NCI-H2107 treated with DMSO at 0.1 percent for 48 hours (cell line): ENCODE measurements around the gene PKN3.
"Not testable (repeated sequence)": the region's sequence is repeated elsewhere in the genome, so short reads cannot be mapped to it uniquely, and the experiment has no call there.

Experiments
- DNase-seq: peaks from one replicate; lab custom pipeline; 2025; ENCODE audit not compliant: unreplicated experiment; lab: John Stamatoyannopoulos, UW

Gene PKN3

GRCh38 chr9:128690684-128691034 is 11.6 kb upstream of the PKN3 start:
- no peak for DNase-seq

- not testable (repeated sequence) for DNase-seq
Measured at GRCh38 chr9:128693738-128694137, 8.6 kb upstream of the PKN3 start.

GRCh38 chr9:128694344-128694743 is 8.0 kb upstream of the PKN3 start:
- DNase-seq, result no peak

GRCh38 chr9:128696923-128697707 is 5.2 kb upstream of the PKN3 start:
- no peak for DNase-seq

- not testable (repeated sequence) for DNase-seq
Measured at GRCh38 chr9:128699096-128699795, 3.1 kb upstream of the PKN3 start.

DNA sequence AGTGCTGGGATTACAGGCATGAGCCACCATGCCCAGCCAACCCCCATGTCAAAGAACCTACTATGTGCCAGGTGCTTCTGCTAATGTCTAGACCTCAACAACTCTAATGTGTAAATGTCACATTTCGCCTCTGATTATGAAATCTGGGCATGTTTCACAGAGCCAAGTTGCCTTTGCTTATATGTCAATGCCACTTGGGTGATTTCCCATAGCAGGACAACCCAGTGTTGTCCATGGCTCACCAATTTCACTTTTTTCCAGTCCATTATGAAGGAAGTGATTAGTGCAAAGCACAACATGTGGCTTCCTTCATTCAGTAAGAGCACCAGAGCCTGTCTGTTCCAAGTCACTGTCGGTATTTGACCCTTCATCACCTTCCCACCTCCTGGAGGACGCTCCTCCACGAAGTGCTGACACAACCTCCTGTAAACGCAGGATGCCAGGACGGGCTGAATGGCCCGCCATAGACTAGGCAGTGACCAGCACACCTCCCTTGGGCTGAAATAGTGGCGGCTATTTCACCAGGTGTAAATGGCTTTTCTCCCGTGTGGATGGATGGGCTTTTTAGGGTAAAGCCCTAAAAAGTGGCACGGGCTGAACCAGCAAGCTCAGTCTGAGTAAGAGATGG is 962 bp upstream of the PKN3 start:
- DNase-seq, result no peak

DNA sequence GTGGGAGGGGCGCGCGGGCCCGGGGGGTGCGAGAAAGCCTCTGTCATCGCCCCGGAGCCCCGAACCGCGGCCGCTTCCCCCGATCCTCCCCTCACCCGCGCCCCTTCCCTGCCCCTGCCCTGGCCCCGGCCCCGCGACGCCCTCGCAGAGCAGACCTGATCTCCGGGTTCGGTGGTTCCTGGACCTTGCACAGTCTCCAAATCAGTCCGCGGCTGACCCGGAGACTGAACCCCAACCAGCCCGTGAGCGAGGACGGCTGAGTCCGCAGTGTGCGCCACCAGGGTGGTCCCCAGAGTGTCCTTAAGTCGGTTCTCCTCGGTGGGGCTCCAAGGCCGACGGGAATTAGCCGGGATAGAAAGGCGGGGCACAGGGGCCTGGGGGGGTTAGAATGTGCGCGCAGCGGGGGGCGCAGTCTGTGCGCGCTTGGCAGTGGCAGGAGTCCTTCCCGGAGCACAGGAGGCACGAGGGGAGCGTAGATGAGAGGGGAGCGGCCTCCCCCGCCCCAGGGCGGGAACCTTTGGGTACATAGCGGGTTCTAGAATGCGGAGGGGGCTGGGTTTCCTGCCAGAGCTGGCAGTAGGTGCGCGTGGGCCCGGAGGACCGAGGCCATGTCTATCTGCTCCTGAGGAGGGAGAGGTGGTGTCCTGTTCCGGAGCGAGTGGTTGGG is 779 bp downstream of the PKN3 start:
- no peak for DNase-seq

- no peak for DNase-seq
Measured at GRCh38 chr9:128703616-128704355, 1.5 kb downstream of the PKN3 start.

GRCh38 chr9:128704356-128704670 is 2.0 kb downstream of the PKN3 start:
- DNase-seq, result no peak

GRCh38 chr9:128705051-128705965 is 3.0 kb downstream of the PKN3 start:
- DNase-seq, result no peak

DNA sequence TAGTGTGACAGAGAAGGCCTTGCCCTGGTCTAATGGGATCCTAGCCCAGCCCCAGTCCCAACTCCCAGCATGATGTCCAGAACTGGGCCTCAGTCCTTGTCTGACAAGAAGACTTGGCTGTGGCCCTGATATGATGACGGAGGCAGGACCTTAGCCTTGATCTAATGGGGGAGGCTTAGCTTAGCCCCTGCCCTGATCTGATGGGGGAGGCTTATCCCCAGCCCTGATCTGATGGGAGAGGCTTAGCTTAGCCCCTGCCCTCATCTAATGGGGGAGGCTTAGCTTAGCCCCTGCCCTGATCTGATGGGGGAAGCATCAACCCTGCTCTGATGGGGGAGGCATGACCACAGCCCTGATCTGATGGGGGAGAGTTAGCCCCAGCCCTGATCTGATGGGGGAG is 3.7 kb downstream of the PKN3 start:
- no peak for DNase-seq

DNA sequence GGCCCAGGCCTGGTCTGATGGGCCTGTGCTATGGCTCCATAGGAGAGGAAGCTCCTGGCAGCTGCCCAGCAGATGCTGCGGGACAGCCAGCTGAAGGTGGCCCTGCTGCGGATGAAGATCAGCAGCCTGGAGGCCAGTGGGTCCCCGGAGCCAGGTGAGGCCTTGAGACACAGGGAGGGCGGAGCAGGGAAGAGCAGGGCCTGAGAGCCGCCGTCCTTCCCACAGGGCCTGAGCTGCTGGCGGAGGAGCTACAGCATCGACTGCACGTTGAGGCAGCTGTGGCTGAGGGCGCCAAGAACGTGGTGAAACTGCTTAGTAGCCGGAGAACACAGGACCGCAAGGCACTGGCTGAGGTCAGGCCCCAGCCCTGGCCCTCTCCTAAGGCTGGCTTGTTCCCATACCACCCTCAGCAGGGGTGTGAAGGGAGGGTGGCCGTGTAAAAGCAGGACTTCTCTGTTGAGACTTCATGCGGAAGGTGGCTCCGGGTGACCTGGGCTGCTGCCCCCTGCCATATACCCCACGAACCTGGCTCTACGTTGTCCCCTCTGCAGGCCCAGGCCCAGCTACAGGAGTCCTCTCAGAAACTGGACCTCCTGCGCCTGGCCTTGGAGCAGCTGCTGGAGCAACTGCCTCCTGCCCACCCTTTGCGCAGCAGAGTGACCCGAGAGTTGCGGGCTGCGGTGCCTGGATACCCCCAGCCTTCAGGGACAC is 4.5 kb downstream of the PKN3 start:
- no peak for DNase-seq

DNA sequence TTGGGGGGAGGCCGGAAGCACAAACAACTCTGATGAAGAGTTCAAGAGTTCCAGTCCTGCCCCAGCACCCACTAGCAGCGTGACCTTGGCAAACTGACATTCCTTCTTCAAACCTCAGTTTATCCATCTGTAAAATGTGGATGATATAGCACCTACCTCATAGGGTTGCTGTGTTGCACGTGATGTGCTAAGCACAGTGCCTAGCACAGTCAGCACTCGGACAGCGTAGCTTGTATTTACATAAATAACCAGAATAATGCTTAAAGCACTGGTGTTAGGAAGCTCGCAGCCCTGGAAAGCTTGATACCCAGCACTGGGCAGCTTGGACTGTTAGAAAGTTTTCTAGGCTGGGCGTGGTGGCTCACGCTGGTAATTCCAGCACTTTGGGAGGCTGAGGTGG is 5.1 kb downstream of the PKN3 start:
- DNase-seq, result no peak

DNA sequence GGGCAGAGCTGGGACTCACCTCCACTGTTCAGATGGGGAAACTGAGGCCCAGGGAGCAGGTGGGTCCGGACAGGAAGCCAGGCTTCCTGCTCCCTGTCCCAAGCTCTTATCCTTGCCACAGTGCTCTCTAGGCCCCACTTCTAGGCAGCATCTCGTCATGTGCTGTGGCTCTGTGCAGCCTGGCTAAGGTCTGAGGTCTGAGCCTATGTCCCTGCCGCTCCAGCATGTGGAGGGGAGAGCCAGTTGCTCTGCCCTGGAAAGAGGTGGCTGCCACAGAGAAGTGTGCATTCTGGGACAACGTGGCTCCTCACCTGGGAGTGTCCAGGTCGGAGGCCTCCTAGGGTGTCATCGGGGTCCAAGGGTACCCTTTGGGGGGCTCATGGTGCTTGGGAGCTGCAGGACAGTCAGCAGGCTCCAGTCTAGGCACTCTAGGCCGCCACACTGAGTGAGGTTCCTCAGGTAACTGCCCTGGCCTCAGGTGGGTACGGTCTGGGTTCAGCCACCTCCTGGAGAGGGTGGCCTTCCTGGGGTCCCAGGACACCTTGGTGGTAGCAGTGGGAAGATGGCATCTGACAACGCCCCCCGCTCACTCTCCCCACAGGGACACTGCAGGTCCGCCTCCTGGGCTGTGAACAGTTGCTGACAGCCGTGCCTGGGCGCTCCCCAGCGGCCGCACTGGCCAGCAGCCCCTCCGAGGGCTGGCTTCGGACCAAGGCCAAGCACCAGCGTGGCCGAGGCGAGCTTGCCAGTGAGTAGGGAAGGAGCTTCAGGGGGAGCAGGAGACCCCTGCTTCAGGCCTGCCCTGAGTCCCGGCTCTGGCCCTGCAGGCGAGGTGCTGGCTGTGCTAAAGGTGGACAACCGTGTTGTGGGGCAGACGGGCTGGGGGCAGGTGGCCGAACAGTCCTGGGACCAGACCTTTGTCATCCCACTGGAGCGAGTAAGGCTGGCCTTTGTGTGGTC is 10.4 kb downstream of the PKN3 start:
- no peak for DNase-seq

DNA sequence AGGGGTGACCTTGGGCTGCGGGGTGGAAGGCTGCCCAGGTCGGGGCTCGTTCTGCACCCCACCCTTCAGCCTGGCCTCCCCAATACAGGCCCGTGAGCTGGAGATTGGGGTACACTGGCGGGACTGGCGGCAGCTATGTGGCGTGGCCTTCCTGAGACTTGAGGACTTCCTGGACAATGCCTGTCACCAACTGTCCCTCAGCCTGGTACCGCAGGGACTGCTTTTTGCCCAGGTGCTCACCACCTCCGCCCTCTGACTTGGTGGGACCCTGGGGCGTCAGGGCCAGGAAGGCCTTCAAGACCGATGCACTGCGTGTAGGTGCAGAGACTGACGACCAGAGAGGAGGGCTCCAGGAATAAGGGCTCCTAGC is 11.1 kb downstream of the PKN3 start:
- no peak for DNase-seq

GRCh38 chr9:128713941-128714573 is 11.8 kb downstream of the PKN3 start:
- DNase-seq, result no peak

- no peak for DNase-seq
Measured at GRCh38 chr9:128714586-128715435, 12.5 kb downstream of the PKN3 start.
